Measurements from ENCODE around the gene PTPRN2.

Gene PTPRN2

DNA sequence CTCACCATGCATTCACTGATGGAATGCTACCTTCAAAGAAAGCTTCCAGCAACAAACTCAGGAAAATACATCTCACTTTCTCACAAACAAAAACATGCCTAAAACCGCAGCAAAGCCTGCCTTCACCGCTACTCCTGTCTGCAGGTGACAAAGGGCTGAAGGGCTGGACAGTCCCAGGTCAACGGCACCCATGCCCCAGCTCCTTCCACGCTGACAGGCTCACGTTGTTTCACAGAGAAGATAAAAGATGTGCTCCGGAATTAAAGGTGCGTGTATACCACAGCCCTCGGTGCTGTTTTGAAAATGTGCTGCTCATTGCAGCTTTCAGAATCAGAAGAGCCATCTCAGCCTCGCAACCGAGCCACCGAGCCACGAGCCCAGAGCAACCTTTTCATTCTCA lies 445.0 kb downstream of the PTPRN2 start:
- DNase-seq, result no peak

DNA sequence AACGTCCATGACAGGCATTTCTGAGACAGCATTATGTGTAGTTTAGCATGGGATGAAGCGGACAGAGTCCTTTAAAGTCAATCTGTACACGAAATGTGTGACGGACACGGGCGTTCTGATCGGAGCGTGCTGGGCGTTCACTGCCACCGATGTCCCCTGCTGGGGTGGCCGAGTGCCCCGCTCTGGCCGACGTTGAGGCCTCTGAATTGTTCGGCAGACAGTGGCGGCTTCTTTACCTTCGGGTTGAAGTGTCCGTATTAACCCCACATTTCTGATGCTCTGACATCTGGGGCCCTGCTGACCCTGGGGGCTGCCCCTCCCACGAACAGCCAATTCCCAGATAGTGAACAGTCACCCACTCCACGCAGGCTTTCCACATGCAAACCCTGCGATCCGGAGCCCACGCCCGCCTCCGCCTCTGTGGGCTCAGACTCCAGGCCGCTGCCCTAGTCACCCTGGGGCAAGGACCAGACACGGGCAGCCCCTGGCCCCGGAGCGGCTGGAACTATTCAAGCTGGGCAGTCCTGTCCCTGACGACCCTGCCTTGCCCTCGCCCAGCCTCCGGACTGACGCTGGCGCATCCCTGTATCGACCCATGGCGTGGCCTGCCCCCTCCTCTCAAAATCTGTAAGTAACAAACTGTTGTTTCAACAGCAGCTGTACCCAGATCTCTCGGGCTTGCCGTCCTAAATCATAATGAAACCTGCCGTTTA lies 445.7 kb downstream of the PTPRN2 start:
- DNase-seq, result no peak

DNA sequence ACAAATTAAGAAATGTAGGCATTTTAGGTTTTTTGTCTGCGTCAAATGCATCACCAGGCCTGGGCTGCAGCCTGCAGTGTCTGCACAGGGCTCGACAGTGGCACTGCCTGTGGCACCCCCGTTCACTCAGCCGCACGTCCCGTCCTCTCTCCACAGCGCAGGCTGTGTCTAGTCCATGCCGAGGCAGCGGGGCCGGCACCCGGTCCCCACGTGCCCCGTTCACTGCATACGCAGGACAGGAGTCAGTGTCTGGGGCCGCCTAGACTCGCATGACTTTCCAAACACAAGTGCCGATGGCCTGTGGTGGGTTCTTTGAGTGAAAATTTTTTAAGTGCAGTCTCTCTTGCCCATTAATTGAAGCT lies 446.4 kb downstream of the PTPRN2 start:
- no peak for DNase-seq

DNA sequence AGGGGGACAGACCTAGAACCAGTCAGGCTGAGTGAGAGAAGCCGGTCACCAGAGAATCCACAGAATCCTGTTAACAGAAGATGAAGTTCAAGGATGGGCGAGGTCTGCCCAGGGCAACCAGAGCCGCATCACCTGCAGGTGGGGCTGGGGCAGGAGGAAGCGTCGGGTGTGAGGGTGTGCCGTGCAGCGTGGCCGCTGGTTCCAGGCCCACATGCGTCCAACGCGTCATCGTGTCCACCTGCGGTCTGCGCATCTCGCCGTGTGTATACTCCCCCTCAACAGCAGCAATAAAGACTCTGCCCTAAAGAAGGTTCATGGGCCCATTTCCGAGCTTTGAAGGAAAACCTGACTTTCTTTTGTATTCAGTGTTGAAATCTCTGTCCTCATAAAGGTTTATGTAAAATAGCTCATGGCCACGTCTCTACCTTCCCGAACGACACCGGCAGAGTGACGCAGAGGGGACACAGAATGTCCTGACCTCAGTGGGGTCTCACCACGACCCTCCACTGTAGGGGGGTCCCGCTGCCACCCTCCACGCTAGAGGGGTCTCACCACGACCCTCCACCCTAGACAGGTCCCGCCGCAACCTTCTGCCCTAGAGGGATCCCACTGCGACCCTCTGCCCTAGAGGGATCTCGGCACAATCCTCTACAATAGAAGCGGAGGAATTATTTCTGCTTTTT lies 446.9 kb downstream of the PTPRN2 start:
- DNase-seq, result no peak

DNA sequence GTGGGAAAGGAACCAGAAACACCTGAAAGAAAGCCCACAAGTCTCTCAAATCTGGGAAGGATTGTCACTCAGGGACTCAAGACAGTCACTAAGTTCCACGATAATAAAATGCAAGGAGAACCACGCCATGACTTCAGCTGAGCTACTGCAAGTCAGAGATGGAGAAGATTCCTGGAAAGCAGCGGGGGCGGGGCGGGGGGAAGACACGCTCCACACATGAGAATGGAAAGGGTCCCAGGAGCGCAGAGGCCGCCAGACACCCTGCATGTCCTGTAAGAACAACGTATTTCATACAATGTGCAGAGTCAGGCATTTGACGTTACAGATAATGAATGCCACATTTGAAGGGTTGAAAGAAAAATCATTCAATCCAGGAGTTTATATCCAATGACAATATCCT lies 448.1 kb downstream of the PTPRN2 start:
- DNase-seq, result no peak

DNA sequence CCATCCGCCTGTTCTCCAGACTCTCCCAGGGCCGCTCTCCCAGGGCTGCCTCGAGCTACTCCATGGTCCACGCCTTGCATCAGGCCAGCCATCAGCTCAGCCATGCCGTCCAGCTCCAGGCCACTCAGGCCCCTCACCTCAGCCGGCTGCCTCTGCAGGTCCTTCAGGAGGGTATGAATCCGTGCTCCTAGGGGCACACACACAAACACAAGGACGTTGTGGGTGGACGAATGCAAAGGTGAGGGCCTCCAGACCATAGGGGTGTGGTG lies 449.4 kb downstream of the PTPRN2 start:
- DNase-seq, result no peak

DNA sequence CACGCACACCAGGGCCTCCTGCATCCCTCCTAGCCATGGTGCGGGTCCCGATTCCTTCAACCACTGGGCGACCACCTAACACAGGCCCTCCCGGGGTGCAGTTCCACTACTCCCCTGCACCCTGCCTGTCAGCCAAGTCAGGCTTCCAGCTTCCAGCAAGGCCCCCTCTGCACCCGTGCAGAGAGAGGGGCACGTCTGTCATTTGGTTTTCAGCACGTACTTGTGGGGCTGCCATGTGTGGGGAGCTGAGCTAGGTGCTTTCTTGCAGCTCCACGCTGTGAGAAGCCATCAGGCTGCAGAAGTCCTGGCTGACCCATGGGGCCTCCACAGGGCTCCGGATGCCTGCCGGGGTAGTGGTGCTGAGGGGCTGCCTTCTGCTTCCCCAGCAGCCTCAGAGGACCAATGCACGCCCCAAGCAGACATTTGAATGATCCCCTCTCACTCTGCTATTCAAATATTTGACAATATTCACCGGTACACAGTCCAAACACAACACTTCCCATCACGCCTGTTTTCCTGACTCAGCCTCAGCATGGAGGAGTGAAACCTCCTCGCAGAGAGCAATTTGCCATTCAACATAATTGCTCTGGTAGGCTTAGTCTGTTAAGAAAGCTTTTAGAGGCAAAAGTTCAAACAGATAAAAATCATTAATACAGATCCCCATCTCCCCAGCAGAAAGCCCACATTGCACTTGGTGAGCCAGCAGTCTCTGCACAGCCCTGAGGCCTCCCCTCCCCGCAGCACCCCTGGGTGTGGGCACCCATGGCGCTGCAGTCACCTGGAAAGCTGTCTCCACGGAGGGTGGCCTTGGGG lies 449.9 kb downstream of the PTPRN2 start:
- DNase-seq, result no peak

DNA sequence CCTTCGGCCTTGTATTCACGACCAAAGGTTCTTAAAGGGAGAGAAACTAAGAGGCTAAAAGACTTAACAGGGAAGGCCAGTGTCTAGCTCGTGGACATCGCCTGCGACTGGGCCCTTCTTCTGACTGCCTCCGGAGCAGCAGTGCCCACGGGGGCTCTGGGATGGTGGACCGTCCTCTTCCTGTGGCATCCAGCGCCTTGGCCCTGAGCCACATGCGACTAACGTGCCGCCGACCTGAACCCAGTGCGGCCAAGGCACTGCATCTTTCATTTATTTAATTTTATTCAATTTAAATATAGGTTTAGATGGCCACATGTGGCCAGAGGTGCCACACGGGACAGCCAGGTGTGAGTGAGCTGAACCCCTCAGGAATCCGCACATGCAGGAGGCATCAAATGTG lies 451.7 kb downstream of the PTPRN2 start:
- no peak for DNase-seq

DNA sequence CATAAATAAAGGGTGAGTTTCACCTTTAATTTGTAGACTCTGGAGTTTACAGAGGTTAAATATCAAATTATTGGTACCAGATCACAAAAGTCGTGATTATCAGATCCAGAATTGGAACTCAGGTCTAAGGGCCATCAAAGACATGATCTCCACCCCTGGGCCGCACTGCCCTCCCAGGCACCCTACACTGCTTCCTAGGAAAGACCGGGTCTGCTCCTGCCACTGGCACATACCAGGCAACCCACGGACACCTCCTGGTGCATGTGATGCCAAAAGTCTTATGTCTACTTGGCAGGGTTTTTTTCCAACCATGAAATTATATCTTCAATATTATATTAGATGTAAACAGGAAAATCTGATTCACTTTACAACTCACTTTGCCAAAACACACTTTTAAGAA lies 452.8 kb downstream of the PTPRN2 start:
- no peak for DNase-seq

DNA sequence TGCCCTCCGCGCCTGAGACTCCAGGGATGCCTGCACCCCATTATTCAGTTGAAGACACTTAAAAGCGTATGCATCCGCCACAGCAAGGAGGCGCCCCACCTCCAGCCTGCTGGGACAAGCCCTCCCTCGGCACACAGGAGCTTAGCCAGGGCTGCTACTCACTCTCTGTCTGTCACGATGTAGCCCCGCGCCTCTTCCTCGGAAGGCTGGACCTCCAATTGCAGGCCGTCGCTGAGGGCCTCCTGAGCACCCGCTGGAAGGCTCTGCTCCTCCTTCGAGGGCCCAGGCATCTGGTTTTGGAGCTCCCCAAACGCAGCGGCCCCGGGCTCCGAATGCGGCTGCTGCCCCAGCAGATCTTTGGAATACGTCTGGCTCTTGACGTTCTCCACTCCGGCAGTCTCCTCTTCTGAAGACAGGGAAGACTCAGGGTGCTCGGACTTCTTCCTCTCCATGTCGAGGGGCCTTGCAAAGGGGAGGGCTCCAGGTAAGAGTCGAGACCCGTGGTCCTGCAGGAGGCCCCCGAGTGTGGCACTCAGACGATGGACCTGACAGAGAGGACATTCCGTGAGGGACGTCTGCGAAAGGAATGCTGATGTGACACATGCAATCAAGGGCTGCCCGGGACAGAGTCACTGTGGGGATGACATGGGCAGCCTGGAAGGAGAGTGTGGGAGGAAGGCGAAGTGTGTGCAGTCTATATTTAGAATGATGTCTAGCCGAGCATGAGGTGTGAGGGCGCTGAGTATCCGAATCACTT lies 453.9 kb downstream of the PTPRN2 start:
- no peak for DNase-seq

DNA sequence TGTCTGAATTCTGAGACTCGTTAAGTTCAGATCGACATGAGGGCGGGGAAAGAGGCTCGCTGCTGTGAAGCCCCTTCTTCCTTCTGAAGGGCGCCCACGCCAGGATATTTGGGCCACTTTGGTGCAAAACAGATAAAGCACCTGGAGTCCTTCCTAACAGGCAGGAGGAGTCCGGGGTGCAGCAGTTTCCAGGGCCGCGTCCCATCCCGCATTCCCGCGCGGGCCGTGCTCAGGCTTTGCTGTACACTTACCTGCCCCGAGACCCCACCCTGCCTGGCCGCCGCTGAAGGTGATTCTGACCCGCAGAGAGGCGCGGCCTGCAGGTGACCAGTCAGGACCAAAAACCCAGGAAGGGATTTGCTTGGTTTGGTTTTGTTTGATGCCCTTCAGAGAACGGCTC lies 454.6 kb downstream of the PTPRN2 start:
- no peak for DNase-seq

DNA sequence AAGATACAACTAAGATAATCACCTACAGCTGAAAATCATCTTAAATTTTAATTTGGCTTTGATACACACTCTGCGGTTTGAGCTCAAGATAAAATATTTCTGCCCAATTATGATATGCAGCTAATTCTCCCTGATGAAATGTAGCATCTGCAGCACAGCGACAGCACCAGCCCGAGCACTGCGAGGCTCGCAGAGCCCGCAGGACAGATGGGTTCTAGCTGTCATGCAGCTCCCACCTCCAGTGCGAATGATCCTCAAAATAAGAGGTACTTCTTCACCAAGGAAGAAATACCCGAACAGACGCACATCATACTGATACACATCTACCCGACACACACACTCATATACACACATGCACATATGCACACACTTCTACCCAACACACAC lies 457.6 kb downstream of the PTPRN2 start:
- DNase-seq, result no peak

DNA sequence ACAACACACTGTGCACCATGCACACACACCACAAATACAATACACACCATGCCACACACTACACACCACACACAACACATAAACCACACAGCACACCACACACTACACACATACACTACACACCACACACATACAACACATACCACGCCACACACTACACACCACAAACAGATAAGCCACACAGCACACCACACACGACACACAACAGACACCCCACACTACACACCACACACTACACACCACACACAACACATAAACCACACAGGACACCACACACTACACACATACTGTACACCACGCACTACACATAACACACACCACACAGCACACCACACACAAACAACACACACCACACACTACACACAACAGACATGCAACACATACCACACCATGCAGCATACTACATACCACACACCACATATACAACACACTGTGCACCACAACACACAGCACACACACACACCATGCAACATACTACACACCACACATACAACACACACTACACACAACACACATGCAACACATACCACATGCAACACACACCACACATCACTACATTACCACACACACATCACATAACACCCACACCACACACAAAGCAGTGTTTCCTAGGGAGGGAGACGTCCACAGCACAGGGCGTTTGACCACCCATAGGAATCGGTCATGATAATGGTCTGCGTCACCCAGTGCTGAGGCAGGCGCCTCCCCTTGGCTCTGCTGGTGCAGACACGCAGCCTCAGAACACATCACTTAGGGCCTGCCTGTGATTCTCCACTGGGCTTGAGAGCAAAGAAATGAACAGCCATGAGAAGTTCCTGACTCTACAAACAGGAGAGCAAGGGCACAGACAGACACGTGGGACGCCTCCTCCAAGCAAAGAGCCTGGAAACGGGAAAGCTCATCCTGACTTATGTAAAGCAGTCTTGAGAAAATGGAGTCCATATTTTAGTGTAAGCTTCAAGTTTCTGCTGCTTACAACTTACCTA lies 458.3 kb downstream of the PTPRN2 start:
- no peak for DNase-seq

DNA sequence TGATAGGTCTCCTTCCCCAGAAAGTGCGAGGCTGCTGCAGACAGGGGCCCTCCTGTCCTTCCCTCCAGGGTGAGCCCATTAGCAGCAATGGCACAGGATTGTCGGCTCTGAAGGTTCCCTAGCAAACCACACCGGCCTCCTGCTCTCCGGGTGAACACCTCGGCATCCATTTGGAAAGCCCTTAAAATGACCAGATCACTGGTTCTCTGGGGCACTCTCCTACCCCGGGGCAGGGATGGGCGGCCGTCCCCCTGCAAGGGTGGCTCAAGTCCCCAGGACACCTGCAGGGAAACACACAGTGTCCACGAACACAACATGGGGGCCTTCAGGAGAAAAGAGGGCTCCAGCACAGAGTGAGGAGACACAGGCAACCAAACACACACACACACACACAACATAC lies 459.1 kb downstream of the PTPRN2 start:
- DNase-seq, result no peak

DNA sequence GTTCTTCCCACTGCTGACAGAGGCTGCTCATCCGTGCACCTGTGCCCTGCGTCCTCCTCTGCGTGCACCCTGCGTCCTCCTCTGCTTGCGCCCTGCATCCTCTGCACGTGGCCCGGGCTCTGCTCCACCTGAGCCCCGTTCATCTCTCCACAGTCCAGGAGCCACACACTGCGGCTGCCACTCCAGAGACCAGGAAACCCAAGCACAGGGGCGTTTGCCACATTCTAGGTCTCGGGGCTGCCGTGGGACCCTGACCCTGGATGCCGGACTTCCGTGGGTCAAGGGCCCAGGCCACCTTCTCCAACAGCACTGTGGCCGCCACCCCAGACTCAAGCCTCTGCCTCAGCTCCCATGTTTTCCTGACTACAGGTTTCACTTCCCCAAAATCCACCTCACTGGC lies 460.4 kb downstream of the PTPRN2 start:
- DNase-seq, result no peak

DNA sequence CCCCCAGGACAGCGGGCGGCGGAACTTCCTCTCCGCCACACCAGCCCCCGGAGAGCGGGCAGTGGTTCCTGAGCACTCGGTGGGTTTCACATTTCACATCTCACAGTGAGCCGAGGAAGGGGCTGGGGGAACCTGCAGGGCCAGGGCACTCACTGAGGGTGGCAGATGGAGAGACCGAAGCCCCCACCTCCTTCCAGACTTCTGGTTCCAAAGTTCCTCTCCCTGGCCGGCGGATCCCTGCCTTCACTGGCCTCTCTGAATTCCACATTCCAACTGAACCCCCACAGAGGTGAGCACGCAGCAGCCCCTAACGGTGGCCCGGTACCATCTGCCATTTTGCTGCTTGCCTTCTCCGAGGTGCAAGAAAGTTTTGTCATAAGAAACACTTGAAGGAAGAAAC lies 461.0 kb downstream of the PTPRN2 start:
- no peak for DNase-seq

DNA sequence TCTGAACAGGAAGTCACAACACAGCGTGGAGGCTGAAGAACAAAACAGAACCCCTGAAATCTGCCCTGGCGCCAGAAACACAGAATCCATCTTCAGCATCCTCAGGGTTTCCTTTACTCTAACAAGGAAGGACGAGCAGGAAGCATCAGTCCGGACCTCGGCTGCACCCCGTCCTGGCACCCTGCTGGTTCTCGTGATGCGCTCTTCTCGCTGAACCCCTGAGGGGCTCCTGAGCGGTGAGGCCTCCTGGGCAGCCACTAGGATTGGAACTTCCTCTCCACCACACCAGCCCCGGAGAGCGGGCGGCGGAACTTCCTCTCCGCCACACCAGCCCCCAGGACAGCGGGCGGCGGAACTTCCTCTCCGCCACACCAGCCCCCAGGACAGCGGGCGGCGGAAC lies 461.9 kb downstream of the PTPRN2 start:
- no peak for DNase-seq

DNA sequence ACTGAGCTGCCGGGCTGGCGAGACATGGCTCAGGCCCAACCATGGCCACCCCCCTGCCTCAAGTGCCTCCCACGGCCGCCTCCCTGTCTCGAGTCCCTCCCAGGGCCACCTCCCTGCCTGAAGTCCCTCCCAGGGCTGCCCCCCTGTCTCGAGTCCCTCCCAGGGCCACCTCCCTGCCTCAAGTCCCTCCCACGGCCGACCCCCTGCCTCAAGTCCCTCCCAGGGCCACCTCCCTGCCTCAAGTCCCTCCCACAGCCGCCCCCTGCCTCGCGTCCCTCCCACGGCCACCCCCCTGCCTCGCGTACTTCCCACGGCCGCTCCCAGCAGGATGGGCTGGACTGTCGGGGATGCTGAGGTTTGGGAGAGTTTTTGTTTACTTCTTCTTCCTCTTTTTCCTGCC lies 462.5 kb downstream of the PTPRN2 start:
- no peak for DNase-seq

DNA sequence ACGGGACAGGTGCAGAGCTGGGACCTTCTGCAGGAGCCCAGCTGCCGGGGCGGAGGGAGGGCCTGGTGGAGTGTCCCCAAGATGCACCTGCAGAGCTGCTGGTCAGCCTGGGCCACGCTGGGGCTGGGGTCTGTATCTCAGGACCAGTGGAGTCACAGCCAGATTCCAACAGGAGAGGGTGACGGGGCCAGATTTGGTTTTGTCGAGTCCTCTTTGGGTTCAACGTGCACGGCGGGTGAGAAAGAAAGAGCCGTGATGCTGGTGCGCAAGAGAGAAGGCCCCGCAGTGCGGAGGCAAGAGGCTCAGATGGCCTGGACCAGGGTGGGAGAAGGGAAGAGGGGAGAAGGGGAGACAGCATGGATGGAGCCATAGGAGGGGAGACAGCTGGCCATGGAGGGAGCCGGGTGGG lies 462.9 kb downstream of the PTPRN2 start:
- DNase-seq, result no peak

DNA sequence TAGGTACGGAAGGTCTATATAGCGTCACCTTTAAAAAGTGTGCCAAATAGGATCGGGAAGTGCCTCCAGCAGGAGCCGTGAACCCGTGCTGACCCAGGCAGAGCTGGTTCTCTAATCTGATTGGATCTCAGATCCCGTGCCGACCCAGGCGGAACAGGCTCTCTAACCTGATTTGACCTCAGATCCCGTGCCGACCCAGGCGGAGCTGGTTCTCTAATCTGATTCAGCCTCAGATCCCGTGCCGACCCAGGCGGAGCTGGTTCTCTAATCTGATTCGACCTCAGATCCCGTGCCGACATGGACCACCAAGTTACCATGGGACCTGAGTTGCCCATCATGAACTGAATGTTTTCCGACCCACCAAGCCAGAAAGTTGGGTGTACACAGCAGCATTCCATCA lies 463.9 kb downstream of the PTPRN2 start:
- DNase-seq, result no peak

DNA sequence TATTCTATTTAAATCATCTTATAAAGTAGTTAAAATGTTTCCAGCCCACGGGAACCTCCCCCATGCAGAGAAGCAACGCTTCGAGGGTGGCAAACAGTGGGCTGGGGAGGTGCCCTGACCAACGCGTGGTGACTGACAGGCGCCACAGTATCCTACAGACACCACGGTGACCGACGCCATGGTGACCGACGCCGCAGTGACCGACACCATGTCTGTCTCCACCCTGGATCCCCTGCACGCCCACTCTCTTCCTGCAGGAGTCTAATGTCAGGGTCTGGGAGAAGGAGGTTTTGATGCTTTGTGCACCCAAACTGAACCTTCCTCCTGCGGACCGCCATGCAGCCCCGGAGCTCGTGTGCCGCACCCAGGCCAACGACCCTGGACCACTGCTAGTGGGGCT lies 464.4 kb downstream of the PTPRN2 start:
- DNase-seq, result no peak

DNA sequence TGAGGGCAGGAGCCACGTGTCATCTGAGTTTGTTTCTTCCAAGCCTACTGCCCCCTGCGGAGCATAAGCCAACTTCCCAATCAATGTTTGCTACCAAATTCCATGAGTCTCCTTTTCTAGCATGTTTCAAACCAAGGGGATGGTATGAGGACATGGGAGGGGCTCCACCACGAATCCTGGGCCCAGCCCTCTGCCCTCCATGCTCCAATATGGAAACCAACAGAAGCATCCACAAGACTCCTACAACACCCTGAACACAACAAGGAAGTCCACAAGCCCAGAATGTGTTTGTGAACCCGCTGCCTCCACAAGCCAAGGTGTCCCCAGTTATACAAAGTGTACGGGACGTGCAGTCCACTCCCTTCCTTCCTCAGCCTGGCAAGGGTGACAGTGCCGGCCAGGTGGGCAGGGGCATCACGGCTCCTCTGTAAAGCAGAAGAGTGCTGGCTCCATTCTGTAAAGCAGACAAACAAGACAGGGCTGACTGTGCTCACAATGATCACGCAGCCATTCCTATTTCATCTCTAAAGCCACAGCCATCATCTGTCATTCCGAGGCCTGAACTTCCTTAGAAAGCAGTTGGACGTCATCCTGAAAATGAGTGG lies 466.1 kb downstream of the PTPRN2 start:
- DNase-seq, result no peak
